GM18517 (cell line): ENCODE results near the gene SLC7A5.
A peak's percentile ranks its signal among the peaks of the same experiment; 100 is the strongest.
"Not testable (repeated sequence)": the region's sequence is repeated elsewhere in the genome, so short reads cannot be mapped to it uniquely, and the experiment has no call there.

ENCODE experiments used
- ATAC-seq: cut with Tn5 transposase; IDR thresholded peaks from one replicate; pipeline ENCODE4 v1.9.1; 2021; ENCODE audit warnings: mild to moderate bottlenecking, moderate library complexity; ENCODE audit not compliant: unreplicated experiment

SLC7A5 gene

GRCh38 chr16:87869061-87869878, at the start of gene SLC7A5:
SLC7A5 (minus strand) TSS chr16:87869507; CDS start chr16:87869422, 85 bp downstream.
- peak; percentile 66 for ATAC-seq

- no peak for ATAC-seq
Observed at GRCh38 chr16:87918338-87918737, 49.0 kb upstream of the SLC7A5 start.

- no peak for ATAC-seq
Observed at GRCh38 chr16:87917503-87917902, 48.2 kb upstream of the SLC7A5 start.

GRCh38 chr16:87914812-87915211, 45.5 kb upstream of the SLC7A5 start:
- no peak for ATAC-seq

GRCh38 chr16:87914021-87914725, 44.9 kb upstream of the SLC7A5 start:
- ATAC-seq, result not testable (repeated sequence)

- ATAC-seq, result not testable (repeated sequence)
Observed at GRCh38 chr16:87912691-87913090, 43.4 kb upstream of the SLC7A5 start.

GRCh38 chr16:87911106-87911763, 41.9 kb upstream of the SLC7A5 start:
- not testable (repeated sequence) for ATAC-seq

GRCh38 chr16:87909203-87909935, 40.1 kb upstream of the SLC7A5 start:
- peak; percentile 70 for ATAC-seq

GRCh38 chr16:87908101-87908500, 38.8 kb upstream of the SLC7A5 start:
- ATAC-seq, result not testable (repeated sequence)

GRCh38 chr16:87905521-87905920, 36.2 kb upstream of the SLC7A5 start:
- ATAC-seq, result not testable (repeated sequence)

- ATAC-seq, result not testable (repeated sequence)
Observed at GRCh38 chr16:87904963-87905362, 35.7 kb upstream of the SLC7A5 start.

- not testable (repeated sequence) for ATAC-seq
Observed at GRCh38 chr16:87900489-87900888, 31.2 kb upstream of the SLC7A5 start.

- no peak for ATAC-seq
Observed at GRCh38 chr16:87897521-87898505, 28.5 kb upstream of the SLC7A5 start.

GRCh38 chr16:87896924-87897520, 27.7 kb upstream of the SLC7A5 start:
- ATAC-seq, result not testable (repeated sequence)

- not testable (repeated sequence) for ATAC-seq
Observed at GRCh38 chr16:87896176-87896890, 27.0 kb upstream of the SLC7A5 start.

- no peak for ATAC-seq
Observed at GRCh38 chr16:87895641-87896141, 26.4 kb upstream of the SLC7A5 start.

GRCh38 chr16:87894005-87894404, 24.7 kb upstream of the SLC7A5 start:
- not testable (repeated sequence) for ATAC-seq

GRCh38 chr16:87891764-87892163, 22.5 kb upstream of the SLC7A5 start:
- no peak for ATAC-seq
